ENCODE data around the gene GCAT.

GCAT gene

DNA sequence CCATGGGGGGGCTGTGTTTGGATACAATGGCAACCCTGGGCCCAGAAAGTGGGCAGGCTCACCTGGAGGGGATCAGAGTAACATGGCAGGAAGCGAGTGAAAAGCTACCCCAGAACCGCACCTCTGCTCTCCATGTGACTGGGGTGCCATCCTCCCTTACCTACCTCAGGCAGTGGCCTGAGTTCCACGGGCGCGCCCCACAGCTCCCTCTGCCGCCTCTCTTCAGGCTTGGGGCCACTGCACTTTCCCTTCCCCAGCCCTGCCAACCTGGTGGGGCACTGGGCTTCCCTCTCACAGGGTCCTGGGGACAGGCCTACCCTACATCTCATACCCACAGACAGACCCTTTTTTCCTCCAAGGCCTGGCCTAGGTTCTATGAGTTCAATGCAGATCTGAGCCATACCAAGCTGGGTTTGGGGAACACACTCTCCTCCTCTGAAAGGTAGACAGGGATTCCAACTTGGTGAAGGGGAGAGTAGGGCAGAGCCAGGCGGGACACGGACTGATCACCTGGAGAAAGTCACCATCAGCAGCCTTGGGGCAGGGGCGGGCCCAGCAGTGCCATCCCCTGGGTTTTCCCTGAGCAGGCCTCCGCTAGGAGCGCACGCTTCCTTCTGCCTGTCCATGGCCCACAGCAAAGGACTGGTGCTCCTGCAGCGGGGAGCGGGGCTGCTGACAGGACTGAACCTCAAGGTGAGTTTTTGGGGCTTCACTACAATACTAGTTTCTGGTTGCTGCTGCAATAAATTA lies 22.5 kb downstream of the GCAT start:
- no peak overlapping the region for H3K4me3 ChIP-seq
- H3K27ac ChIP-seq = no peak overlapping the region

DNA sequence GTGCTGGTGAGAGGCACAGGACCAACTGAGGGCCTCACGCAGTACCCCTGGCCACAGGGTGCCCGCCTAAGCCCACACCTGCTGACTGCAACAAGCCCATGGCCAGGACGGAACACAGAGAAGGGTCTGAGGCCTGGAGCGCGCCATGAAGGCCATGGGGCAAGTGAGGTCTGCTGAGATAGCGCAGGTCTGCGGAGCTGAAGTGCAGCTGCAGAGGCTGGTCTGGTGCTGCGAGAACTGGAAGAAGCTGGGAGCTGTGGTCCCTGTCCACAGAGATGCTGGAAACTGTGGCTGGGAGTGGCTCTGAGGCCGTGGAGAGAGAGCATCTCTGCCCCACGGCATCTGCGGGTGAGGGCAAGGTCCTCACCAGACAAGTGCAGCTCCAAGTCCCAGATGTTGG lies 23.7 kb downstream of the GCAT start:
- no peak overlapping the region for H3K4me3 ChIP-seq
- no peak overlapping the region for H3K27ac ChIP-seq

DNA sequence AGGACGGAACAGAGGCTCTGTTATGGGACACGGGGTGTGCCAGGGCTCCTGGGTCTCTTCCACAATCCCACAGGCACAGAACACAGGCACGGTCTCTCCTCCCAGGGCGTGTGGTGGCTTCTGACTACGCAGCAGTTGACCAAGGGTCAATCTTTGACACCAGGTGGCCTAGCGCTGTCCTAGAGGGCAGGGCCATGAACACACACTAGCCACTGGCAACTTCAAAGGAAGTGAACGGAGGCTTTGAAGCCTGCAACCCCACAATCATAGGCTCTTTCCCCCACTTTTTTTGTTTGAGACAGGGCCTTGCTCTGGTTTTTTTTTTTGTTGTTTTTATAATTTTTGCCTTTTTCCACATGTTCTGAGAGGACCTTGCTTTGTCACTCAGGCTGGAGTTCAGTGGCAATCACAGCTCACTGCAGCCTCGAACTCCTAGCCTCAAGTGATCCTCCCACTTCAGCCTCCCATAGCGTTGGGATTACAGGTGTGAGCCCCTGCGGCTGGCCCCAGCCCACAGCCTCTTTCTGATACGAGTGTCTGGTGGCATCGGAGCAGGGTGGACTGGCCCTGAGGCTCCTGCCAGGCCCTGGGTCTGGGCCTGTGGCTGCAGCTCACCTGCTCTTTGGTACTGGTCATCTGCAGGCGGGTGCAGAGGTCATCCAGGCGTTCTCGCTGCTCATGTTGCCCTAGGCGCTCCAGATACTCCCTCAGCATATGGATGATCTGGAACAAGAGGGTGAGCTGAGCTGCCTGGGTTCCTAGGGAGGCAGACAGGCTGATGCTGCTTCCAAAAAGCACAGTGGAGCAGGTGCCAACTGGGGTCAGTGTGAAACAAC lies 24.5 kb downstream of the GCAT start:
- no peak overlapping the region for H3K4me3 ChIP-seq
- no peak overlapping the region for H3K27ac ChIP-seq

DNA sequence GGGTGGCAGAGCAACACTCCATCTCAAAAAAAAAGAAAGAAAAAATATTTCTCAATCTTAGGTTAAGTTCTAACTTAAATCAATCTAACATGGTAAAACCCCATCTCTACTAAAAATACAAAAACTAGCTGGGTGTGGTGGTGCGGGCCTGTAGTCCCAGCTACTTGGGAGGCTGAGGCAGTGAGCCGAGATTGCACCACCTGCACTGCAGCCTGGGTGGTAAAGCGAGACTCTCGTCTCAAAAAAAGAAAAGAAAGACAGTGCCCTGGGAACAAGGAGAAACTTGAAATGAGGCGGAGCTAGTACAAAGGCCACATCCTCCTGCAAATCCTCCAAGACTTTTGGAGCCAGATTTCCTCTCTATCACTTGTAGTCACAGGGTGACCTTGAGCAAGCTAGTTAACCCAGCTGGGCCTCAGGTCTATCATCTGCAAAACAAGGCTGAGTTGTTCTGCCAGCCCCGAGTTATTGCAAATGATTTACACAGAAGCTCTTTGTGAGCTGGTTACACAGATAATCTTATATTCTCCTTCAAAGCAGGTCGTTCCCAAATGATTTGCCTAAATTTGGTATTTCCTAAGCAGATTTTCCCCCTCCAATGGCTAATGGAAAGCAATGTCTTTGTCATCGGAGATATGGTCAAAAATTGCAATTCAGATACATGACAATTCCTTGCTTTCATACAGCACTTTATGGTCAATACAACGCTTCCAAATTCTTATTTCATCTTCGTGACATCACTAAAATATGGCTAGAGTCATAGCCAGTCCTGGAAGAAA lies 34.5 kb downstream of the GCAT start:
- H3K4me3 ChIP-seq = no peak overlapping the region

DNA sequence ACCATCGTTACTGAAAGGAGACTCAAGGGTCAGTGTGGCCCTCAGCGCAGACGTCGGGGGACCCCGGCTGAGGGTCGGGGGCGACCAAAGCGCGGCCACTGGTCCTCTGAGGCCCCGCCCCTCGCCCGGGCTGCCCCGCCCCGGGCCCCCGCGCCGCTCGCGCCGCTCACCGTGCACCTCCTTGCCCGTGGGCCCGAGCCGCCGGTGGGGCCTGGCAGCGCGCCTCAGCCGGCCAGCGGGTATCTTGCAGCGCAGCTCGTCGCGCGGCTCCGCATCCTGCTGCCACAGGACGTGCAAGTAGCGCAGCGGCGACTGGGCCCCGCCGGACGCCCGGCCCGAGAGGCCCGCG lies 36.0 kb downstream of the GCAT start:
- Histone ChIP-seq H3K4me3 (peak overlapping the region; percentile 55 to 96 (median 79)), H3K27ac (peak overlapping the region; percentile 66 to 94 (median 88))

More for the DNA sequence above, 34.5 kb downstream of the GCAT start:
- peak overlapping the region in 1 of 21 experiments; percentile 93 for H3K27ac ChIP-seq

DNA sequence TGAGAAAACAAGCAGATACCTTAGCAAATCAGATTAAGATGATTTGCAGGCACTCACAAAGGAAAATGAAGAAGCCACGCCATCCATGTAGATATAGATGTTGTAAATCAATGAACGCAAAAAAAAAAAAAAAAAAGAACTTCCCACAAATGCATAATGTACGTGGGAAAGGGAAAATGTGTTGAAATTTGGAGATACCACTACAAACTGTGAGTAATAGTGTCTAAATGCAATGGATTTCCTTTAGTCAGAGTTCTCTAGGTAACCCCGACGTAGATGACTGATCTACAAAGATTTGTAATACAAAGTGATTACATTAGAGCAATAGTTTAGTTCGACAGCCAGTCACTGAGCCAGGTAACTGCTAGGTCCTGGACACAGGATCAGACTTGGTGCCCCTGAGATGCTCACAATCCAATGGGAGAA lies 37.2 kb downstream of the GCAT start:
- H3K27ac ChIP-seq = peak overlapping the region in 16 of 21 experiments; percentile 33 to 94 (median 85)
- peak overlapping the region; percentile 55 to 96 (median 79) for H3K4me3 ChIP-seq

DNA sequence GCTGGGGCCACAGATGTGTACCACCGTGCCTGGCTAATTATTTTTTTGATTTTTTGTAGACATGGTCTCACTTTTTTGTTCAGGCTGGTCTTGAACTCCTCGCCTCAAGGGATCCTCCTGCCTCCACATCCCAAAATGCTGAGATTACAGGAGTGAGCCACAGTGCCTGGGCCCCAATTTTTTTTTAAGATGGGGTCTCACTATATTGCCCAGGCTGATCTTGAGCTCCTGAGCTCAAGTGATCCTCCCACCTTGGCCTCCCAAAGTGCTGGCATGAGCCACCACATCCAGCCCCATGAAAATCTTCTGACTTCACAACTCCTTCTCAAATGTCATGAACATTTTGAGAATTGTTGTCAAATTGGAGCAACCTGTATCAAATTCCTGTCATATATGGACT lies 38.7 kb downstream of the GCAT start:
- no peak overlapping the region for H3K4me3 ChIP-seq
- H3K27ac ChIP-seq = no peak overlapping the region

DNA sequence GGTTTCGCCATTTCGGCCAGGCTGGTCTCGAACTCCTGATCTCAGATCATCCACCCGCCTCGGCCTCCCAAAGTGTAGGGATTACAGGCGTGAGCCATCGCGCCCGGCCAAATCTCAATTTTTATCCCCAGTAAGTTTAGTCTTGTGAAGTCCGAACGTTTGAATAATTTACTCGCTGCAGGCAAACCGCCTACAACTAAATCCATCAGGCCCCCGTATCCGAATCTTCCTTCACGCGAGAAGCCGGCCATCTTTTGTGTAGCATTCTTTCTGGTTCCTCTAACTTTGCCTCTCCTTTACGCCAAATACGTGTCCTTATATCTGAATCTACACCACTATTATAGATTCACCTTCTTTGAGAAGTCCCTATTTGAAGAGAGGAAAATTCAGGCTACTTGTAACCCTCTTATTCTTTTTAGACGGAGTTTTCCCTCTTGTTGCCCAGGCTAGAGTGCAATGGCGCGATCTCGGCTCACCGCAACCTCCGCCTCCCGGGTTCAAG lies 40.9 kb downstream of the GCAT start:
- peak overlapping the region; percentile 40 to 94 (median 89) for H3K27ac ChIP-seq

DNA sequence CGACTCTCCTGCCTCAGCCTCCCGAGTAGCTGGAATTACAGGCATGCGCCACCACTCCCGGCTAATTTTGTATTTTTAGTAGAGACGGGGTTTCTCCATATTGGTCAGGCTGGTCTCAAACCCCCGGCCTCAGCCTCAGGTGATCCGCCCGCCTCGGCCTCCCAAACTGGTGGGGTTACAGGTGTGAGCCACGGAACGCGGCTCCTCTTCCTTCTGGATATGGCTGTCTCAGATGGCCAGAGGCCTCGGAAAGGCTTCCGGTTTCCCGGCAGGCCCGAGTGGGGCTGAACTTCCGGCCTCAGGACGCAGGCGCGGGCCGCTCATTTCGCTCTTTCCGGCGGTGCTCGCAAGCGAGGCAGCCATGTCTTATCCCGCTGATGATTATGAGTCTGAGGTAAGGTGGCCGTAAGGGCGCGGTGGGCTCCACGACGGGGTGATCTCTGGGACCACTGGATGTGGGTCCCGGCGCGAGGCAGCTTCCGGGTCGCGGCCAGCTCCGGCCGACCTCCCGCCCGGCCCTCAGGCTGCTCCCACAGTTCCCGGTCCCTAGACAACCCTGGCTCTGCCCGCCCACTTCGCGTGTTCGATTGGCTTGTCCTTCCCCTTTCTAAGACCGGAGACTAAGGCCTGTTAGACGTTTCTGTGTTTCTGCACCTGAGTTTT lies 41.5 kb downstream of the GCAT start, which contains the start of gene EIF3L:
Gene EIF3L (plus strand): TSS at position 331 of the 663 bp plus-strand sequence. CDS start 31 bp downstream, at position 362.
- H3K27ac ChIP-seq = peak within 1 kb of the TSS; percentile 40 to 94 (median 89)

More for the DNA sequence above, 40.9 kb downstream of the GCAT start:
- H3K4me3 ChIP-seq = peak overlapping the region; percentile 60 to 95 (median 74)

DNA sequence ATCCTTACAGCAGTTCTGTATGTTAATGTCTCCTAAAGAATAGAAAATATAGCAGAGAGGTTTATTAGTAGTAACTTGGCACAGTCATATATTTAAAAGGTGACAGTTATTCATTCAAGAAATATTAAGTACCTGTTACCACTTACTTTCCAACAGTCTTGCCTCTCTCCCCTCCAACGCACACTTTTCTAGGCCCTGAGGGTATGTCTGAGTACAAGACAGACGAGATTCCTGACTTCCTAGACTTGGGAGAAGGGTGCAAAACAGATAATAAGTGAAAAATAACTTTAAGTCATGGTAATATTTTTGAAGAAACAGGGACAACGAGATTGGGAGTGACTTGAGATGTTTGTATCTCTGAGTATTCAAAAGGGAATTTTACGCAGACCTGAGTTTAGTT lies 43.1 kb downstream of the GCAT start:
- Histone ChIP-seq H3K27ac (no peak overlapping the region), H3K4me3 (no peak overlapping the region)

More for the DNA sequence above, 41.5 kb downstream of the GCAT start, which contains the start of gene EIF3L:
- H3K4me3 ChIP-seq = peak within 1 kb of the TSS; percentile 60 to 95 (median 74)

DNA sequence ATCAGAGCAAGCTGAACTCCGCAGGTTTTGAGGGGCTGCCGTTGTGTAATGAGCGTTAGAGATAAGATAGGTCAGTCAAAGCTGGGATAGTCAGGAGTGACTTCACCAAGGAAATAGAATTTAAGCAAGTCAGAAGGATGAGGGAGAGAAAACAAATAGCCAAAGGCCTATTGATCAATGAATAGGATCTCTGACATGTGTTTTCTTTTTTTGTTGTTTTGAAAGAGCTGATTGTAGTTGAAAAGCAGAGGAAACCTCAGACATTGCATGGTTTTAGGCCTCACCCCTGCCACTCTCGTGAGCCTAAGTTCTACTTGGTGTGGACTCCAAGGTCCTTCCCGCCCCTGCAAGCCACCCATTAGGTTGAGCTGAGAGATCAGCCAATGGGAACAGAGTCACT lies 44.7 kb downstream of the GCAT start:
- Histone ChIP-seq H3K27ac (no peak overlapping the region), H3K4me3 (no peak overlapping the region)

DNA sequence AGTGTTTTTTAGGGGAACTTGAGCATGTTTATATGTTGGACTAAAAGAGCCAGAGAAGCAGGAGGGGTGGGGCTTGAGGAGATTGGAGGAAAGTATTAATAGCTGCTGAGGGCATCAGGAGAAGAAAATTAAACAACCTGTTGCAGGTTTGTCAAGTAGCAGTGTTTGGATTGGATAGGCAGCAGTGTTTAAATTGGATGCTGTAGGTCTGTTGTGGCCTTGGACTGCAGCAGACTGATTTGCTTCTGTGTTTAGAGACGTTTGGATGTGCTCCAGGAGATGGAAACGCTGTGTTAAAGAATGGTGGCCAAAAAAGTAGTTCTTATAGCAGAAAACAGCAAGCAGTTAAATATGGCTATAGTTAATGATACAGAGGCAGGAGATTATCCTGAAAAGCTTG lies 47.2 kb downstream of the GCAT start:
- Histone ChIP-seq H3K27ac (no peak overlapping the region), H3K4me3 (no peak overlapping the region)

DNA sequence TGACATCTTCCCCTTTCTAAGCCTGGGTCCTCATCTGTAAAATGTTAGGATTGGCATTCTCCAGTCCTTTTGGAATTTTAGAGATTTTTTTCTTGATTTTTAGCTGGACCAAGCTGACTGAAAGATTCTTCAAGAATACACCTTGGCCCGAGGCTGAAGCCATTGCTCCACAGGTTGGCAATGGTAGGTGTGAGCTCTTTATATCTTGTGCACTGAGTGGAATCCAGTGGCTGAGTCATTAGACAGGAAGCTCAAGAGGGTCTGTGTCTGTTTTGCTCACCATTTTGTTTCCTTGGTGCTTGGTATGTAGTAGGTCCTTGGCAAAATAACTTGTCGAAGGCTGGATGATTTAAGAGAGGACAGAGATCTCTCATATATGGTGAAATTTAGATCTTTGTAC lies 47.7 kb downstream of the GCAT start:
- H3K4me3 ChIP-seq = no peak overlapping the region
- H3K27ac ChIP-seq = no peak overlapping the region

DNA sequence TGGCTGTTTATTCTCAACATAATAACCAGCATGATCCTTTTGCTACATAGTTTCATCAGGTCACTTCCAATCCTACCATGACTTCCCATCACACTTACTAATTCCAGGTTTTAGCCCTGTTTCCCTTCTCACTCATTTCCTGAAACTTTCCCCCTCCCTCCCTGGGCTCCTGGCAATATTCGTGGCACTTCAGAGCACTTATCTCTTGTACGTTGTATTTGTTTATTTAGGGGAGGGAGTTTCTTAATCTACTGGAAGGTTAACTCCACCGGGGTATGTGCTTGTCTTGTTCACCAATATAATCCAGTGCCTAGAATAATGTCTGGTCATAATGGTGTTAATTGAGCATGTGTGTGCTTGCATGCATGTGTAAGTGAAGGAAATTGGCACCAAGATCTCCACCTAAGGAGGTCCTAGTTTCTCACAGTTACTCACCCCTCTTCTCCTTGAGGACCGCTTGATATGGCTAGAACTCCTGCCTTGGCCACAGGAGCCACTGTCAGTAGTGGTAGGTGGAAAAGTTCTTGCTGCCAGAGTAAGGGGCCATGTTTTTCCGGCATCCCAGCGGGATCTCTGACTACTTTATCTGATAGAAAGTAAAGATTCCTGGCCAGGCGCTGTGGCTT lies 53.2 kb downstream of the GCAT start:
- no peak overlapping the region for H3K27ac ChIP-seq
- H3K4me3 ChIP-seq = no peak overlapping the region

DNA sequence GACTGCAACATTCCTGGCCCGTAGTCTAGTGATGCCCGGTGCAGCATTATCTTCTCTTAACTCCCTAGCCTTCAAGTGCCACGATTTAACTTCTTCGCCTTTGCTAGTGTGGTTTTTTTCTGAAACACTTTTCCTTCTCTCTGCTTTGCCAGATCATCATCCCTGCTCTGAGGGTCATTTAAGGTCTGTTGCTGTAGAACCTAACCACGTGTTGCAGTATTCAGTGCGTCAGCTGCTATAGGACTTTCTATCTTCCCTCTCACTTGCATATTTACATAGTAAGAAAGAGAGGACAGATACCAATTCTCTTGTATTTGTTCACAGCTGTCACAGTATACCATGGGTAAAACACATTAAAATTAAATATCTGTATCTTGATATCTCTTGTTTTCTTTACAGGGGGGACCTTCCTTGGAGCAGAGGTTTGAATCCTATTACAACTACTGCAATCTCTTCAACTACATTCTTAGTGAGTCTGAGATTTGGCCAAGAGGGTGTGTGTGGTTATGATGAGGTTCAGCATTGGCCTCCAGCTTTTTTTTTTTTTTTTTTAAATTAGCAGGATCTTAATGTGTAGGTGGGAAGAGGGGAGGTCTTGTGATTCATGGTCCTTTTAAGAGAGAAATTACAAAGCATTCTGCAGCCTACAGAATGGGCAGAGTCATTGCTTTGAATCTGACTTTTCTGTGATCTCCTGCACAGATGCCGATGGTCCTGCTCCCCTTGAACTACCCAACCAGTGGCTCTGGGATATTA lies 55.0 kb downstream of the GCAT start:
- Histone ChIP-seq H3K27ac (no peak overlapping the region), H3K4me3 (no peak overlapping the region)

DNA sequence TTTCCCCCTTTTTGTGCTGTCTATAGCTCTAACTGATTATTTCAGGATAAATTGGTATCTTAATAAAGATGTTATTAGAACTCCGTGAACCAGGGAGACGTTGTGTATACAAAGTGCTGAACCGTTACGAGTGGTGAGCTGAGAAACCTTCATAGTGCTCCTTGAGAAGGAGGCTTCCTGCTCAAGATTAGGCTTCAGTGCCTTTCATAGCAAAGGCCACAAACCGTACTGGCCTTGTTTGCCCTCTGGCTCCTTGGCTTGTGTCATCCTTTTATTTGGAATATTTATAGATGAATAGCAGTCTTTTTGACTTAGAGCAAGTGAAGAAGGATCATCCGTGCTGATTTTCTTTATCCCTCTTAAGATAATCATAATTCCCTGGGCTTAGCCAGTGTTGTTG lies 57.8 kb downstream of the GCAT start:
- no peak overlapping the region for H3K4me3 ChIP-seq
- no peak overlapping the region for H3K27ac ChIP-seq

All from skin epidermis (tissue), 12 donors.